GM18499 (cell line): ENCODE data around the gene SYT9.

Experiments
- ATAC-seq: cut with Tn5 transposase; IDR thresholded peaks from one replicate; pipeline ENCODE4 v1.9.1; 2021; ENCODE audit warnings: moderate number of reproducible peaks; ENCODE audit not compliant: insufficient read depth, unreplicated experiment

Gene SYT9

GRCh38 chr11:7251836-7252682, at the start of gene SYT9:
Gene SYT9 (plus strand): TSS chr11:7251904. CDS start chr11:7252187, 283 bp downstream.
- ATAC-seq = no peak

GRCh38 chr11:7202412-7202811, 49.3 kb upstream of the SYT9 start:
- no peak for ATAC-seq

GRCh38 chr11:7204778-7205177, 46.9 kb upstream of the SYT9 start:
- ATAC-seq = no peak

GRCh38 chr11:7208391-7208790, 43.3 kb upstream of the SYT9 start:
- ATAC-seq = no peak

GRCh38 chr11:7219491-7219890, 32.2 kb upstream of the SYT9 start:
- ATAC-seq = no peak

- no peak for ATAC-seq
Measured at GRCh38 chr11:7220636-7221035, 31.1 kb upstream of the SYT9 start.

- ATAC-seq = no peak
Measured at GRCh38 chr11:7222619-7223018, 29.1 kb upstream of the SYT9 start.

- ATAC-seq = no peak
Measured at GRCh38 chr11:7239877-7240276, 11.8 kb upstream of the SYT9 start.

- ATAC-seq = no peak
Measured at GRCh38 chr11:7245341-7245740, 6.4 kb upstream of the SYT9 start.

- no peak for ATAC-seq
Measured at GRCh38 chr11:7246179-7246578, 5.5 kb upstream of the SYT9 start.

- no peak for ATAC-seq
Measured at GRCh38 chr11:7250166-7250565, 1.5 kb upstream of the SYT9 start.

GRCh38 chr11:7251487-7251835, 243 bp upstream of the SYT9 start:
- no peak for ATAC-seq

GRCh38 chr11:7252683-7253213, 1.0 kb downstream of the SYT9 start:
- no peak for ATAC-seq

GRCh38 chr11:7253800-7254199, 2.1 kb downstream of the SYT9 start:
- ATAC-seq = no peak

- no peak for ATAC-seq
Measured at GRCh38 chr11:7254731-7255291, 3.1 kb downstream of the SYT9 start.

GRCh38 chr11:7256943-7257342, 5.2 kb downstream of the SYT9 start:
- ATAC-seq = no peak

- ATAC-seq = no peak
Measured at GRCh38 chr11:7257724-7258123, 6.0 kb downstream of the SYT9 start.

GRCh38 chr11:7261578-7261977, 9.9 kb downstream of the SYT9 start:
- ATAC-seq = no peak

- ATAC-seq = no peak
Measured at GRCh38 chr11:7262672-7263071, 11.0 kb downstream of the SYT9 start.

- ATAC-seq = no peak
Measured at GRCh38 chr11:7263842-7264241, 12.1 kb downstream of the SYT9 start.

- no peak for ATAC-seq
Measured at GRCh38 chr11:7268758-7269157, 17.1 kb downstream of the SYT9 start.
